GM23338 (cell line): ENCODE measurements around the gene CSGALNACT2. TPM values are rescaled to one million over a fixed set of nuclear protein-coding genes. Genes with fewer than 3 reads are reported as not detected.

Experiments used
- ATAC-seq: fragments of 200-7000 bp; cut with Tn5 transposase; 3 replicates; pipeline ENCODE4 v1.9.1; 2020
- DNase-seq: peaks from one replicate; pipeline ENCODE4 v3.0.0-alpha.2; 2015; ENCODE audit warnings: low spot score
- H2AFZ ChIP-seq: fragments of 200-600 bp; sonication (generic); 2 replicates; pipeline ENCODE4 v1.8.0; 2016; ENCODE audit warnings: antibody characterized with exemption, mild to moderate bottlenecking, moderate library complexity
- H3F3A ChIP-seq: fragments of 200-600 bp; sonication (generic); replicated peaks from 2 replicates; pipeline ENCODE4 v1.8.0; 2017; ENCODE audit warnings: antibody characterized with exemption, mixed run types, low read depth
- H3K27ac ChIP-seq: fragments of 200-600 bp; sonication (generic); 2 replicates; pipeline ENCODE4 v1.6.1; 2016; ENCODE audit warnings: low read depth
- H3K27me3 ChIP-seq: fragments of 200-600 bp; sonication (generic); 2 replicates; pipeline ENCODE4 v1.8.0; 2016; ENCODE audit warnings: mild to moderate bottlenecking, mixed run types, moderate library complexity; ENCODE audit not compliant: insufficient read depth
- H3K36me3 ChIP-seq: fragments of 200-600 bp; sonication (generic); 2 replicates; pipeline ENCODE4 v1.8.0; 2016; ENCODE audit warnings: mild to moderate bottlenecking; ENCODE audit not compliant: insufficient read depth
- H3K4me1 ChIP-seq: fragments of 200-600 bp; sonication (generic); 2 replicates; pipeline ENCODE4 v1.8.0; 2016; ENCODE audit warnings: mild to moderate bottlenecking, moderate library complexity; ENCODE audit not compliant: insufficient read depth
- H3K4me2 ChIP-seq: fragments of 200-600 bp; sonication (generic); 2 replicates; pipeline ENCODE4 v1.7.1; 2017; ENCODE audit warnings: mixed run types
- H3K4me3 ChIP-seq: fragments of 200-600 bp; sonication (generic); 2 replicates; pipeline ENCODE4 v1.6.1; 2016; ENCODE audit warnings: mixed run types
- H3K79me2 ChIP-seq: fragments of 200-600 bp; sonication (generic); replicated peaks from 2 replicates; pipeline ENCODE4 v1.8.0; 2017; ENCODE audit warnings: mild to moderate bottlenecking; ENCODE audit not compliant: insufficient read depth
- H3K9me2 ChIP-seq: fragments of 200-600 bp; sonication (generic); 2 replicates; pipeline ENCODE4 v1.8.0; 2017; ENCODE audit not compliant: insufficient read depth
- H4K20me1 ChIP-seq: fragments of 200-600 bp; sonication (generic); replicated peaks from 2 replicates; pipeline ENCODE4 v1.8.0; 2017; ENCODE audit warnings: mild to moderate bottlenecking; ENCODE audit not compliant: insufficient read depth
- H3K27ac Mint-ChIP-seq: 2 replicates; pipeline ENCODE4 v1.8.0; 2020; ENCODE audit warnings: inconsistent platforms, mild to moderate bottlenecking, moderate library complexity, mixed read lengths
- H3K27me3 Mint-ChIP-seq: 3 replicates; pipeline ENCODE4 v1.8.0; 2022; ENCODE audit warnings: low read depth, mild to moderate bottlenecking, moderate library complexity, mixed read lengths, inconsistent platforms; ENCODE audit not compliant: insufficient read depth, poor library complexity
- H3K36me3 Mint-ChIP-seq: 3 replicates; pipeline ENCODE4 v1.8.0; 2021; ENCODE audit warnings: low read depth, mild to moderate bottlenecking, inconsistent platforms, moderate library complexity, mixed read lengths
- H3K4me1 Mint-ChIP-seq: 3 replicates; pipeline ENCODE4 v1.8.0; 2020; ENCODE audit warnings: mild to moderate bottlenecking, inconsistent platforms, mixed read lengths
- H3K4me3 Mint-ChIP-seq: 3 replicates; pipeline ENCODE4 v1.8.0; 2021; ENCODE audit warnings: moderate library complexity, mild to moderate bottlenecking, inconsistent platforms, mixed read lengths
- H3K9me3 Mint-ChIP-seq: 3 replicates; pipeline ENCODE4 v1.8.0; 2020; ENCODE audit warnings: moderate library complexity, mild to moderate bottlenecking, inconsistent platforms, mixed read lengths
- CREB1 ChIP-seq: fragments of 250-450 bp; sonication (Bioruptor Pico); IDR thresholded peaks from 2 replicates; pipeline ENCODE4 v1.5.0; 2020; ENCODE audit warnings: low read depth, mild to moderate bottlenecking, moderate library complexity
- CTCF ChIP-seq, 2 experiments: fragments of 200-600 bp in 1 of 2; sonication (generic) in 1 of 2; conservative IDR thresholded peaks; 2 replicates each; pipeline versions ENCODE4 v1.5.1 to v1.6.1; 2016 to 2017; ENCODE audit warnings: antibody characterized with exemption in 2 of 2, low read depth in 2 of 2, mild to moderate bottlenecking in 2 of 2, moderate library complexity in 1 of 2
- ETS1 ChIP-seq: IDR thresholded peaks from 2 replicates; pipeline ENCODE4 v1.6.1; 2016; ENCODE audit warnings: antibody characterized with exemption
- EZH2phosphoT487 ChIP-seq: fragments of 200-600 bp; sonication (generic); IDR thresholded peaks from one replicate; pipeline ENCODE4 v1.8.1; 2018; ENCODE audit warnings: antibody characterized with exemption; ENCODE audit not compliant: unreplicated experiment
- JUNB ChIP-seq: IDR thresholded peaks from one replicate; pipeline ENCODE4 v1.6.1; 2016; ENCODE audit warnings: antibody characterized with exemption; ENCODE audit not compliant: unreplicated experiment
- POLR2AphosphoS5 ChIP-seq: IDR thresholded peaks from 2 replicates; pipeline ENCODE4 v1.6.1; 2016; ENCODE audit warnings: antibody characterized with exemption, low read depth
- ZNF114 ChIP-seq: fragments of 250-450 bp; sonication (Bioruptor Pico); IDR thresholded peaks from 2 replicates; pipeline ENCODE4 v1.5.0; 2020; ENCODE audit warnings: mild to moderate bottlenecking, moderate library complexity
- ZNF331 ChIP-seq: fragments of 250-450 bp; sonication (Bioruptor Pico); IDR thresholded peaks from 2 replicates; pipeline ENCODE4 v1.5.0; 2020; ENCODE audit warnings: low read depth, mild to moderate bottlenecking, moderate library complexity
- ZNF462 ChIP-seq: fragments of 250-450 bp; sonication (Bioruptor Pico); IDR thresholded peaks from 2 replicates; pipeline ENCODE4 v1.5.0; 2020; ENCODE audit warnings: mild to moderate bottlenecking, moderate library complexity
- polyA plus RNA-seq: library from polyadenylated mRNA; unstranded; fragments of >200 nt; fragmentation: Nextera tagmentation; extraction: Ambion mirVana; gene quantifications from 2 replicates; pipeline ENCODE4 v1.2.1, GENCODE V29; 2016
- total RNA-seq: library from RNA; depleted of rRNA; stranded (reverse); fragments of >200 nt; shearing (Covaris generic); gene quantifications from 2 replicates; pipeline ENCODE4 v1.2.3, GENCODE V29; 2014

CSGALNACT2 gene
- total and polyA plus RNA-seq, 2 experiments from 2014 or later: 3.0 to 4.6 TPM

GRCh38 chr10:43105102-43105955 lies 32.9 kb upstream of the CSGALNACT2 start:
- ATAC-seq (peak; percentile 88), DNase-seq (peak; percentile 92)
- no peaks in the 10 kb centered on the region for H4K20me1 ChIP-seq
- Mint-ChIP-seq H3K4me3 (peak overlapping the region; percentile 74), H3K27ac (no peak overlapping the region), H3K36me3 (no peaks in the 10 kb centered on the region), H3K9me3 (no peaks in the 10 kb centered on the region), H3K4me1 (no peaks in the 10 kb centered on the region), H3K27me3 (peaks cover 28% of the 10 kb centered on the region)
- H2AFZ ChIP-seq: peak overlapping the region; percentile 97
- TF ChIP-seq POLR2AphosphoS5 (peak; percentile 44; the same call in 1 of the 2 replicates), CTCF (conservative IDR thresholded peaks at IDR 0.05; ENCODE audit: low read depth in 2 of 2) (peak; percentile 78 to 96), ZNF114 (no peak)
- H3K9me2 ChIP-seq: no peaks in the 10 kb centered on the region
- H3K36me3 ChIP-seq: no peaks in the 10 kb centered on the region
- no peaks in the 10 kb centered on the region for H3K4me1 ChIP-seq
- no peak overlapping the region for H3K27ac ChIP-seq
- peak overlapping the region; percentile 74 for H3K4me3 ChIP-seq
- peak overlapping the region; percentile 85 for H3K4me2 ChIP-seq
- peaks cover 20% of the 10 kb centered on the region for H3K27me3 ChIP-seq
- H3F3A ChIP-seq: no peaks in the 10 kb centered on the region
- no peaks in the 10 kb centered on the region for H3K79me2 ChIP-seq

- H3K9me3 Mint-ChIP-seq: no peaks in the 10 kb centered on the region
- peak overlapping the region; percentile 56; the same call in 1 of the 3 replicates for H3K4me3 Mint-ChIP-seq
- Histone ChIP-seq H3K27ac (no peak overlapping the region), H4K20me1 (no peaks in the 10 kb centered on the region), H3K9me2 (no peaks in the 10 kb centered on the region), H3K4me3 (peak overlapping the region; percentile 74; the same call in 1 of the 2 replicates), H2AFZ (0 out of 2 replicates have a peak overlapping the region, but pooled peaks have one; percentile 59), H3K4me1 (no peaks in the 10 kb centered on the region), H3K27me3 (peaks cover 20% of the 10 kb centered on the region), H3F3A (no peaks in the 10 kb centered on the region), H3K4me2 (no peak overlapping the region), H3K79me2 (no peaks in the 10 kb centered on the region), H3K36me3 (no peaks in the 10 kb centered on the region)
- ATAC-seq: no peak
- H3K36me3 Mint-ChIP-seq: no peaks in the 10 kb centered on the region
- H3K4me1 Mint-ChIP-seq: no peaks in the 10 kb centered on the region
- no peak for DNase-seq
- peaks cover 28% of the 10 kb centered on the region for H3K27me3 Mint-ChIP-seq
- no peak overlapping the region for H3K27ac Mint-ChIP-seq
- TF ChIP-seq JUNB (no peak), ZNF331 (CRISPR knock-in tag) (no peak), CREB1 (CRISPR knock-in tag) (no peak), ZNF462 (CRISPR knock-in tag) (no peak), ETS1 (no peak), EZH2phosphoT487 (no peak)
These were observed 32.4 kb upstream of the CSGALNACT2 start for GRCh38 chr10:43105956-43106229.
